Measurements from ENCODE around the gene SLC17A1. TPM values are rescaled to one million over a fixed set of nuclear protein-coding genes. Genes with fewer than 3 reads are reported as not detected.
"Not testable (repeated sequence)": the region's sequence is repeated elsewhere in the genome, so short reads cannot be mapped to it uniquely, and the experiment has no call there.

The SLC17A1 gene
- total and polyA plus RNA-seq, 2 of the 13 experiments (the other 11 are each of a cell fraction or from before 2014, with no cell fraction given): 0.09 to 2.1 TPM

DNA sequence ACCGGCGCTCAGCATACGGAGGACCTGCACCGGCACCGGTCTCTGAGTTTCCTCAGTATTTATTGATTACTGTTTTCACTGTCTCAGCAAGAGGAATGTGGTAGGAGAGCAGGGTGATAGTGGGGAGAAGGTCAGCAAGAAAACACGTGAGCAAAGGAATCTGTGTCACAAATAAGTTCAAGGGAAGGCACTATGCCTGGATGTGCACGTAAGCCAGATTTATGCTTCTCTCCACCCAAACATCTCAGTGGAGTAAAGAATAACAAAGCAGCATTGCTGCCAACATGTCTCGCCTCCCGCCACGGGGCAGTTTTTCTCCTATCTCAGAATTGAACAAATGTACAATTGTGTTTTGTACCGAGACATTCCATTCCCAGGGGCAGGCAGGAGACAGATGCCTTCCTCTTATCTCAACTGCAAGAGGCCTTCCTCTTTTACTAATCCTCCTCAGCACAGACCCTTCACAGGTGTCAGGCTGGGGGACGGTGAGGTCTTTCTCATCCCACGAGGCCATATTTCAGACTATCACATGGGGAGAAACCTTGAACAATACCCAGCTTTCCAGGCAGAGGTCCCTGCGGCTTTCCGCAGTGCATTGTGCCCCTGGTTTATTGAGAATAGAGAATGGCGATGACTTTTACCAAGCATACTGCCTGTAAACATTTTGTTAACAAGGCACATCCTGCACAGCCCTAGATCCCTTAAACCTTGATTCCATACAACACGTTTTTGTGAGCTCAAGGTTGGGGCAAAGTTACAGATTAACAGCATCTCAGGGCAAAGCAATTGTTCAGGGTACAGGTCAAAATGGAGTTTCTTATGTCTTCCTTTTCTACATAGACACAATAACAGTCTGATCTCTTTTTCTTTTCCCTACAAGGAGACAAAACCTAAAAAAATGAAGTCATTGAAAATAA is 83.0 kb downstream of the SLC17A1 start (continued):
- not testable (repeated sequence) for TF ChIP-seq LCORL (IDR thresholded peaks at IDR 0.05); EP300 (CRISPR knock-in tag; IDR thresholded peaks at IDR 0.05; ENCODE audit: borderline replicate concordance); NONO (IDR thresholded peaks at IDR 0.05)
- TF ChIP-seq LCORL (CRISPR knock-in tag; IDR thresholded peaks at IDR 0.05) (peak; percentile 61), ZFP82 (CRISPR knock-in tag; IDR thresholded peaks at IDR 0.05; ENCODE audit: borderline replicate concordance) (0 out of 2 replicates have a peak, but pooled peaks have one; percentile 35), ZNF878 (CRISPR knock-in tag; IDR thresholded peaks at IDR 0.05) (peak; percentile 31; the same call in 1 of the 2 replicates), HOXA9 (CRISPR knock-in tag; IDR thresholded peaks at IDR 0.05; ENCODE audit: borderline replicate concordance) (peak; percentile 24; the same call in 1 of the 2 replicates), IRF2 (CRISPR knock-in tag; IDR thresholded peaks at IDR 0.05) (peak; percentile 62; the same call in 1 of the 2 replicates), KDM6A (CRISPR knock-in tag; IDR thresholded peaks at IDR 0.05; ENCODE audit: low read depth) (0 out of 2 replicates have a peak, but pooled peaks have one; percentile 23), ZNF44 (CRISPR knock-in tag; IDR thresholded peaks at IDR 0.05) (0 out of 2 replicates have a peak, but pooled peaks have one; percentile 47), ZNF501 (CRISPR knock-in tag; IDR thresholded peaks at IDR 0.05) (peak; percentile 67; the same call in 1 of the 2 replicates), CEBPG (CRISPR knock-in tag; IDR thresholded peaks at IDR 0.05) (0 out of 2 replicates have a peak, but pooled peaks have one; percentile 3), EP300 (IDR thresholded peaks at IDR 0.05; ENCODE audit: low read depth in 2 of 2, low read length in 2 of 2) (0 out of 4 replicates have a peak, but pooled peaks of 1 of the 2 experiments have one; percentile 10), PRMT3 (CRISPR knock-in tag; IDR thresholded peaks at IDR 0.05; ENCODE audit: borderline replicate concordance, low read depth) (0 out of 2 replicates have a peak, but pooled peaks have one; percentile 52), PHF21A (CRISPR knock-in tag; IDR thresholded peaks at IDR 0.05) (peak; percentile 61), ZNF766 (CRISPR knock-in tag; IDR thresholded peaks at IDR 0.05; ENCODE audit: borderline replicate concordance) (peak; percentile 79; the same call in 1 of the 2 replicates), ZMYM4 (CRISPR knock-in tag; IDR thresholded peaks at IDR 0.05) (peak; percentile 41), NONO (CRISPR knock-in tag; conservative IDR thresholded peaks at IDR 0.05) (0 out of 2 replicates have a peak, but pooled peaks have one; percentile 40), HDAC2 (CRISPR knock-in tag; IDR thresholded peaks at IDR 0.05) (peak; percentile 50), ELF3 (CRISPR knock-in tag; IDR thresholded peaks at IDR 0.05) (peak; percentile 36; the same call in 1 of the 2 replicates), ZNF292 (CRISPR knock-in tag; IDR thresholded peaks at IDR 0.05; ENCODE audit: borderline replicate concordance, low read depth) (peak; percentile 68; the same call in 1 of the 2 replicates), HNF4A (CRISPR knock-in tag; IDR thresholded peaks at IDR 0.05) (peak; percentile 9; the same call in 1 of the 2 replicates)
- TF ChIP-seq, protein P1, sequence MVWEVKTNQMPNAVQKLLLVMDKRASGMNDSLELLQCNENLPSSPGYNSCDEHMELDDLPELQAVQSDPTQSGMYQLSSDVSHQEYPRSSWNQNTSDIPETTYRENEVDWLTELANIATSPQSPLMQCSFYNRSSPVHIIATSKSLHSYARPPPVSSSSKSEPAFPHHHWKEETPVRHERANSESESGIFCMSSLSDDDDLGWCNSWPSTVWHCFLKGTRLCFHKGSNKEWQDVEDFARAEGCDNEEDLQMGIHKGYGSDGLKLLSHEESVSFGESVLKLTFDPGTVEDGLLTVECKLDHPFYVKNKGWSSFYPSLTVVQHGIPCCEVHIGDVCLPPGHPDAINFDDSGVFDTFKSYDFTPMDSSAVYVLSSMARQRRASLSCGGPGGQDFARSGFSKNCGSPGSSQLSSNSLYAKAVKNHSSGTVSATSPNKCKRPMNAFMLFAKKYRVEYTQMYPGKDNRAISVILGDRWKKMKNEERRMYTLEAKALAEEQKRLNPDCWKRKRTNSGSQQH (CRISPR knock-in tag; IDR thresholded peaks at IDR 0.05; ENCODE audit: low read depth): 0 out of 2 replicates have a peak, but pooled peaks have one; percentile 10
- TF ChIP-seq, protein P2, sequence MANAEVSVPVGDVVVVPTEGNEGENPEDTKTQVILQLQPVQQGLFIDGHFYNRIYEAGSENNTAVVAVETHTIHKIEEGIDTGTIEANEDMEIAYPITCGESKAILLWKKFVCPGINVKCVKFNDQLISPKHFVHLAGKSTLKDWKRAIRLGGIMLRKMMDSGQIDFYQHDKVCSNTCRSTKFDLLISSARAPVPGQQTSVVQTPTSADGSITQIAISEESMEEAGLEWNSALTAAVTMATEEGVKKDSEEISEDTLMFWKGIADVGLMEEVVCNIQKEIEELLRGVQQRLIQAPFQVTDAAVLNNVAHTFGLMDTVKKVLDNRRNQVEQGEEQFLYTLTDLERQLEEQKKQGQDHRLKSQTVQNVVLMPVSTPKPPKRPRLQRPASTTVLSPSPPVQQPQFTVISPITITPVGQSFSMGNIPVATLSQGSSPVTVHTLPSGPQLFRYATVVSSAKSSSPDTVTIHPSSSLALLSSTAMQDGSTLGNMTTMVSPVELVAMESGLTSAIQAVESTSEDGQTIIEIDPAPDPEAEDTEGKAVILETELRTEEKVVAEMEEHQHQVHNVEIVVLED (CRISPR knock-in tag; IDR thresholded peaks at IDR 0.05; ENCODE audit: borderline replicate concordance): 0 out of 2 replicates have a peak, but pooled peaks have one; percentile 27
- TF ChIP-seq, protein P3, sequence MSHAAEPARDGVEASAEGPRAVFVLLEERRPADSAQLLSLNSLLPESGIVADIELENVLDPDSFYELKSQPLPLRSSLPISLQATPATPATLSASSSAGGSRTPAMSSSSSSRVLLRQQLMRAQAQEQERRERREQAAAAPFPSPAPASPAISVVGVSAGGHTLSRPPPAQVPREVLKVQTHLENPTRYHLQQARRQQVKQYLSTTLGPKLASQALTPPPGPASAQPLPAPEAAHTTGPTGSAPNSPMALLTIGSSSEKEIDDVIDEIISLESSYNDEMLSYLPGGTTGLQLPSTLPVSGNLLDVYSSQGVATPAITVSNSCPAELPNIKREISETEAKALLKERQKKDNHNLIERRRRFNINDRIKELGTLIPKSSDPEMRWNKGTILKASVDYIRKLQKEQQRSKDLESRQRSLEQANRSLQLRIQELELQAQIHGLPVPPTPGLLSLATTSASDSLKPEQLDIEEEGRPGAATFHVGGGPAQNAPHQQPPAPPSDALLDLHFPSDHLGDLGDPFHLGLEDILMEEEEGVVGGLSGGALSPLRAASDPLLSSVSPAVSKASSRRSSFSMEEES (CRISPR knock-in tag; IDR thresholded peaks at IDR 0.05): peak; percentile 77

Measured in HepG2 (cell line).